Uterine smooth muscle cell (primary cell): ENCODE data around the gene RNF113A. TPM values are rescaled to one million over a fixed set of nuclear protein-coding genes. Genes with fewer than 3 reads are reported as not detected.

Experiments used
- total RNA-seq: library from RNA; depleted of rRNA; stranded (reverse); fragments of >200 nt; gene quantifications from 2 replicates; pipeline ENCODE4 v1.2.3, GENCODE V29; 2014

The RNF113A gene
- total RNA-seq, result 16.7 and 21.5 TPM in 2 replicates

GRCh38 chrX:119871599-119872395, at the start of gene RNF113A, which contains the start of gene NDUFA1:
TSS of gene RNF113A (minus strand) at chrX:119871733. CDS start at chrX:119871613, 120 bp downstream.
TSS of gene NDUFA1 (plus strand) at chrX:119871832. CDS start at chrX:119871912, 80 bp downstream.

GRCh38 chrX:119895843-119896326, 24.4 kb upstream of the RNF113A start, which contains the start of gene AKAP14:
TSS of gene AKAP14 (plus strand) at chrX:119895893. CDS start at chrX:119903224, 7,331 bp downstream.

GRCh38 chrX:119852382-119853353, 18.9 kb downstream of the RNF113A start, which contains the start of gene UPF3B:
TSS of gene UPF3B (minus strand) at chrX:119852963. CDS start at chrX:119852928, 35 bp downstream.

Other genes with a start within 250 kb of the RNF113A start
- 10.1 and 21.2 TPM in 2 replicates for gene SEPTIN6, start 178.6 kb downstream of the RNF113A start, total RNA-seq
- gene SOWAHD, start 113.1 kb downstream of the RNF113A start, total RNA-seq, result under 0.01 TPM in 1 of 2 replicates, not detected in the other
- 3,324 and 4,202 TPM in 2 replicates for gene RPL39, start 80.1 kb downstream of the RNF113A start, total RNA-seq
- gene UPF3B, start 18.8 kb downstream of the RNF113A start, total RNA-seq, result 2.1 TPM in 2 replicates
- 40.5 and 66.1 TPM in 2 replicates for gene NDUFA1, start 99 bp upstream of the RNF113A start, total RNA-seq
- not detected in 2 replicates for gene AKAP14, start 24.2 kb upstream of the RNF113A start, total RNA-seq
- gene NKAP, start 72.0 kb upstream of the RNF113A start, total RNA-seq, result 4.1 and 4.5 TPM in 2 replicates
- gene RHOXF2B, start 206.0 kb upstream of the RNF113A start, total RNA-seq, result not detected in 2 replicates
- not detected in 2 replicates for gene RHOXF1, start 244.2 kb upstream of the RNF113A start, total RNA-seq